ENCODE data around the gene TEX29. TPM values are rescaled to one million over a fixed set of nuclear protein-coding genes. Genes with fewer than 3 reads are reported as not detected.

The TEX29 gene
- total RNA-seq, 4 donors from 2014 or later = 1.1 to 3.4 TPM; not detected in 2

GRCh38 chr13:111385183-111385857 lies 64.9 kb downstream of the TEX29 start:
- Histone ChIP-seq H3K4me1 (no peaks in the 10 kb centered on the region), H3K27me3 (no peaks in the 10 kb centered on the region), H3K36me3 (no peaks in the 10 kb centered on the region), H3K4me3 (no peak overlapping the region), H3K9me3 (no peaks in the 10 kb centered on the region), H3K27ac (no peak overlapping the region)
- intact Hi-C loops (cut with DNase I; ENCODE audit: low total_unique reads) (no loop called here), in situ Hi-C loops (cut with MboI; ENCODE audit: low sequenced_read_pairs in 4 of 4) (no loop called here)
- ATAC-seq = no peak
- no peak for DNase-seq
- TF ChIP-seq CTCF (IDR thresholded peaks at IDR 0.05 in 4 of 5, conservative IDR thresholded peaks at IDR 0.05 in 1 of 5) (no peak), POLR2A (IDR thresholded peaks at IDR 0.05) (no peak)

GRCh38 chr13:111387026-111387871 lies 66.8 kb downstream of the TEX29 start:
- intact Hi-C loops (cut with DNase I; ENCODE audit: low total_unique reads) = no loop called here
- Histone ChIP-seq H3K27me3 (no peaks in the 10 kb centered on the region), H3K27ac (no peak overlapping the region), H3K4me3 (no peak overlapping the region), H3K36me3 (no peaks in the 10 kb centered on the region), H3K9me3 (no peaks in the 10 kb centered on the region), H3K4me1 (no peaks in the 10 kb centered on the region)
- ATAC-seq (no peak), DNase-seq (no peak)
- TF ChIP-seq CTCF (IDR thresholded peaks at IDR 0.05 in 4 of 5, conservative IDR thresholded peaks at IDR 0.05 in 1 of 5) = no peak
- no peak for TF ChIP-seq POLR2A (IDR thresholded peaks at IDR 0.05)
- in situ Hi-C loops (cut with MboI; ENCODE audit: low sequenced_read_pairs in 4 of 4) = no loop called here

- Histone ChIP-seq H3K4me3 (no peak overlapping the region), H3K27ac (no peak overlapping the region), H3K4me1 (no peaks in the 10 kb centered on the region), H3K9me3 (no peaks in the 10 kb centered on the region), H3K27me3 (no peaks in the 10 kb centered on the region), H3K36me3 (no peaks in the 10 kb centered on the region)
- no peak for DNase-seq
- in situ Hi-C loops (cut with MboI; ENCODE audit: low sequenced_read_pairs in 4 of 4) = no loop called here
- TF ChIP-seq POLR2A (IDR thresholded peaks at IDR 0.05) (no peak), CTCF (IDR thresholded peaks at IDR 0.05 in 4 of 5, conservative IDR thresholded peaks at IDR 0.05 in 1 of 5) (no peak)
- no peak for ATAC-seq
- intact Hi-C loops (cut with DNase I; ENCODE audit: low total_unique reads) = no loop called here
Measured at GRCh38 chr13:111387945-111388600, 67.6 kb downstream of the TEX29 start.

- in situ Hi-C loops (cut with MboI; ENCODE audit: low sequenced_read_pairs in 4 of 4) = no loop called here
- no peak for ATAC-seq
Measured at GRCh38 chr13:111388851-111389500, 68.5 kb downstream of the TEX29 start.

More at GRCh38 chr13:111388851-111389500, 68.5 kb downstream of the TEX29 start:
- Histone ChIP-seq H3K27me3 (no peaks in the 10 kb centered on the region), H3K27ac (no peak overlapping the region), H3K9me3 (no peaks in the 10 kb centered on the region), H3K4me1 (no peaks in the 10 kb centered on the region), H3K4me3 (no peak overlapping the region), H3K36me3 (no peaks in the 10 kb centered on the region)
- no peak for DNase-seq
- intact Hi-C loops (cut with DNase I; ENCODE audit: low total_unique reads) = no loop called here
- TF ChIP-seq CTCF (IDR thresholded peaks at IDR 0.05 in 4 of 5, conservative IDR thresholded peaks at IDR 0.05 in 1 of 5) (no peak), POLR2A (IDR thresholded peaks at IDR 0.05) (no peak)

Data from gastrocnemius medialis (tissue), 4 donors.